CD4-positive, alpha-beta T cell treated with Interferon alpha-2 for 1 hour (primary cell): ENCODE results near the gene ATXN7L2.

ENCODE experiments used
- DNase-seq, 2 donors: peaks; one replicate each; pipeline ENCODE4 v3.0.0-alpha.2; 2020 to 2022

The ATXN7L2 gene

GRCh38 chr1:109527846-109528695 is 44.4 kb downstream of the ATXN7L2 start:
- DNase-seq, result no peak

- DNase-seq, result no peak
Measured at GRCh38 chr1:109528712-109529111, 45.0 kb downstream of the ATXN7L2 start.

- DNase-seq, result no peak
Measured at GRCh38 chr1:109529881-109530456, 46.3 kb downstream of the ATXN7L2 start.

- DNase-seq, result no peak
Measured at GRCh38 chr1:109530457-109531087, 46.9 kb downstream of the ATXN7L2 start.

- no peak for DNase-seq
Measured at GRCh38 chr1:109531380-109531779, 47.7 kb downstream of the ATXN7L2 start.

GRCh38 chr1:109531826-109532364 is 48.2 kb downstream of the ATXN7L2 start:
- DNase-seq, result no peak

GRCh38 chr1:109532365-109533136 is 48.8 kb downstream of the ATXN7L2 start:
- DNase-seq, result peak; percentile 84 to 92

GRCh38 chr1:109534307-109534858 is 50.7 kb downstream of the ATXN7L2 start:
- DNase-seq, result no peak

- no peak for DNase-seq
Measured at GRCh38 chr1:109535481-109535880, 51.8 kb downstream of the ATXN7L2 start.

- DNase-seq, result no peak
Measured at GRCh38 chr1:109535971-109536491, 52.3 kb downstream of the ATXN7L2 start.

GRCh38 chr1:109537450-109538178 is 53.9 kb downstream of the ATXN7L2 start:
- DNase-seq, result no peak

GRCh38 chr1:109538827-109539555 is 55.3 kb downstream of the ATXN7L2 start:
- DNase-seq, result no peak

GRCh38 chr1:109539676-109540075 is 56.0 kb downstream of the ATXN7L2 start, which contains the start of gene GPR61:
GPR61 (plus strand) TSS chr1:109539872; CDS start chr1:109543023, 3,151 bp downstream.
- DNase-seq, result no peak

GRCh38 chr1:109541102-109541501 is 57.4 kb downstream of the ATXN7L2 start:
- DNase-seq, result no peak
